Measurements from ENCODE around the gene ANKRD40.

The ANKRD40 gene

GRCh38 chr17:50667259-50668024 is 40.3 kb downstream of the ANKRD40 start:
- DNase-seq: no peak

DNA sequence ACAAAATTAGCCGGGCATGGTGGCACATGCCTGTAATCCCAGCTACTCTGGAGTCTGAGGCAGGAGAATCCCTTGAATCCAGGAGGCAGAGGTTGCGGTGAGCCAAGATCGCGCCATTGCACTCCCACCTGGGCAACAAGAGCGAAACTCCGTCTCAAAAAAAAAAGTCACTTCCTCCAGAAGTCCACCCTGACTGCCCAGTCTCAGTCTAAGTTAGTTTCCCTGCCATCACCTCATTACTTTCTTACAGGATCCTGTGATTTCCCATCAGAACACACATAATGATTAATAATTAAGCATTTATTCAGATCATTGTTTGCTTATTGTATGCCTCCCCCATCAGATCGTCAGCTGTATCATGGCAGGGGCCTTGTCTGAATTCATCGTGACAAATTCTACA is 41.4 kb downstream of the ANKRD40 start:
- DNase-seq: no peak

GRCh38 chr17:50665838-50666237 is 41.9 kb downstream of the ANKRD40 start:
- no peak for DNase-seq

DNA sequence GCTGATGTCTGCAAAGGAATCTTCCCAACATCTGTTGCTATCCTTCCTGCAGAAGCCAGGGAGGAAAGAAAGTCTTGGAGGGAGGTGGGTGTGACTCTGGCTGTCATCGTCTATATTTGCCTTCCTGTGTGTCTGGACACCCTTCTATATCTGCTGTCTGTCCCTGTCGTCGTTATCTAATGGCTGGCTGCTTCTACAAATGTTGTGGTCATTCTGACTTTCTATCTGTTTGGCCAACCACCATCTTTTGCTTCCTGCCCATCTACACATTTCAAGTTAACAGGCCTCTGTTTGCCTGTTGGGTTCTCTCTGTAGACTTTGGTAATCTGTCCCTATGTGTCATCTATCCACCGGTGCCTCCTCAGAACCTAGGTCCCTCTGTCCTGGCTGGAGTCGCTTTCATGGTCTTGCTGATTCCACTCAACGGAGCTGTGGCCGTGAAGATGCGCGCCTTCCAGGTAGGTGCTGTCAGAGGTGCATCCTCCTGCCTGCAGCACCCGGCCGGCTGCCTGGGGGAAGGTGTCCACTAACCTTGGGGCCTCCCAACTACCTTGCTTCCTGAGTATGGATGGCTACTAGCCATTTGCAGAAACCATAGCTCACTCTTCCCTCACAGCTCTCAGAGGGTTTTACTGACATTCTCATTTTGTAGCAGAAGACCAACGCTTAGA is 42.8 kb downstream of the ANKRD40 start:
- no peak for DNase-seq

GRCh38 chr17:50663812-50664374 is 43.8 kb downstream of the ANKRD40 start:
- no peak for DNase-seq

DNA sequence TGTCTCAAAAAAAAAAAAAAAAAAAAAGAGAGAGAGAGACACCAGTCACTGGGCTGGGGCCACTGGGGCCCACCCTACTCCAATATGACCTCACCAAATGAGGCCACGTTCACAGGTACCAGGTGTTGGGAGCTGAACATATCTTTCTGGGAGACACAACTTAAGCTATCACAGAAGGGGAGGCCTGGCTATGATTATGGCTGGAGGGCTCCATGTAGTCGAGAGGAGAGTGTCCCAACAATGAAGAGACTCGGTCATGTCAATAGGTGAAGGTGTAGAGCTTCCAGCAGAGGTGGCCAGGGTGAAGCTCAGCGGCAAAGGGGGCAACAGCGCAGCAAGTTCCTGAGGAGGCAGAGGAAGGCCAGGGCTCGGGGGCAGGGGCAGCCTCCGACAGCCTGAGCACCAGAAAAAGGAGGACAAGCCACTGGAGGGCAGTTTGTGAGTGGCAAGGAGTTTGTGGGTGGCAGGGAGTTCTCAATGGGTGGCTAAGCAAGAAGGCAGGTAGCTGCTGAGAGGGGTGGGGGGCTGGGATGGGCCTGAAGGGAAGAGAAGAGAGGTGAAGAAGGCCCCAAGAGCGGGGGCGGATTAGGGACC is 45.0 kb downstream of the ANKRD40 start:
- no peak for DNase-seq

DNA sequence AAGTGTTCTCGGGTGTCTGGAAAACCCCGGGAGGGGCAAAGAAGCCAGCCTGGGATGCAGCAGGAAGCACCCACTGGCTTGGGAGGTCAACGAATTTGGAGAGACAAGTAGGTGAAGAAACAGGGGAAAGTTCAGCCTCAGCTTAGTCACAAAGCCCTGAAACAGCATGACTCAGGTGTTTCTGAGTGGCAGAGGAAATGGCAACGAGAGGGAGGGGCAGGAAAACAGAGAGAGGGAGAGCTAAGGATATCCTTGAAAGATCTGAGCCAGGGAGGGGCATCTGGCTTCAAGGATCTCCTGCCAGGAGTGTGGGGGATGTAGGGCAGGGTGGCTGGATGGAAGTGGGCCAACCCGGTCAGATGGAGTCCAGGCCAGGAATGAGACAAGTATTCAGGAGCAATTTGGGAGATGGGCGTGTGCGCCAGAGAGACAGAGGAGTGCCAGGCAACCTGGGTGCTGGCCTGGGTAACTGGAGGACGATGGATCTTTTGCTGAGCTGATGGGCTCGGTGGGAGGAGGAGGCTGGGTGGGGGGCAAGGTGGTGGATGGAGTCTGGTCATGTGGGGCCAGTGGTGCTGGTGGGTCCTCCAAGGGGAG is 45.8 kb downstream of the ANKRD40 start:
- peak; percentile 79 for DNase-seq

GRCh38 chr17:50661348-50661747 is 46.4 kb downstream of the ANKRD40 start:
- DNase-seq: no peak

- DNase-seq: no peak
Observed at GRCh38 chr17:50660887-50661345, 46.8 kb downstream of the ANKRD40 start.

GRCh38 chr17:50660042-50660886 is 47.5 kb downstream of the ANKRD40 start:
- DNase-seq: peak; percentile 48

DNA sequence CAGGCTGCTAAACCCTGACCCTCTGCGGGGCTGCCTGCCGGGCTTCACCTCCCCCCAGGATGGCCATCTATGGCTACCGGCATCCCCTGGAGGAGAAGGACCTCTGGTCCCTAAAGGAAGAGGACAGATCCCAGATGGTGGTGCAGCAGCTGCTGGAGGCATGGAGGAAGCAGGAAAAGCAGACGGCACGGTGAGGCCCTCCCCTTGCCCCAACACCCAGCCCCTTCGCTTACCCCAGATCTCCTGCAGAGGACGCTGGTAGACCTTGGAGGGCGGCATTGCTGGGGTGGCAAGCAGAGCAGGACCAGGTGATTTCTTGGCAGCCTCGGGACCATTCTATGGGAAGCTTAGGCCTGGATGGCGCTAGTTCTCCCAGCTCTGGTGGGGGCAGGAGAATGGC is 48.5 kb downstream of the ANKRD40 start:
- no peak for DNase-seq

GRCh38 chr17:50658616-50659015 is 49.1 kb downstream of the ANKRD40 start:
- DNase-seq: no peak

DNA sequence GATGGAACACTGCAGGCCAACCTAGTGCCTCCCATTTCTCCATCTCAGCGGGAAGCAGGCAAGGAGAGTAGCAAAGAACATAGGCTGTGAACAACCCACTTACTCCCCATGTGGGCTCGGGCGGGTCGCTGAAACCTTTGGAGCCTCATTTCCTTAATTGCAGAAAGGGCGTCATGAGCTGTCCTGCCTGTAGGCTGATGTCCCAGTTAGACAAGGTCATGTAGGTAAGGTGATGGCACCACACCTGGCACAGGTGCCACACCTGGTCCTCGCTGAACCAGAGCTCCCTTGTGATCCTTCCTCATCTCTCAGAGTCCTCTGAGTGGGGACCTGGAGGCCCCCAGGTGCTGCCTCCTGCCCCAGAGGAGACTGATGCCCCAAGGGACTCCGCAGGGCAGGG is 50.1 kb downstream of the ANKRD40 start:
- DNase-seq: no peak

GRCh38 chr17:50657054-50657453 is 50.7 kb downstream of the ANKRD40 start:
- no peak for DNase-seq

DNA sequence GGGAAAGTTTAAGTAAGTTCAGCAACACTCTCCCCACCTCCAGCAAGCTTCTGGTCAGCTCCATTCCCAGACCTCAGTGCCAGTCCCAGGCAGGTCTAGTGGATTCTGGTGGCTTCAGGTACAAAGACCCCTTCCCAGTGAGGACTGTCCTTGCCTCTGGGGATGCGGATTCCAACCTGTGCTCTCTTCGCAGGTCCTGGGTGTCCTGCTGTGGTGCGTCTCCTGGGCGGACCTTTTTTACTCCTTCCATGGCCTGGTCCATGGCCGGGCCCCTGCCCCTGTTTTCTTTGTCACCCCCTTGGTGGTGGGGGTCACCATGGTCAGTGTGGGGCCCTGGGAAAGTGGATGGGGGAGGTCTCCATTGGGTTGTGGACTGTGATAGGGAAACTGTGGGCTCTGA is 51.2 kb downstream of the ANKRD40 start:
- no peak for DNase-seq

DNA sequence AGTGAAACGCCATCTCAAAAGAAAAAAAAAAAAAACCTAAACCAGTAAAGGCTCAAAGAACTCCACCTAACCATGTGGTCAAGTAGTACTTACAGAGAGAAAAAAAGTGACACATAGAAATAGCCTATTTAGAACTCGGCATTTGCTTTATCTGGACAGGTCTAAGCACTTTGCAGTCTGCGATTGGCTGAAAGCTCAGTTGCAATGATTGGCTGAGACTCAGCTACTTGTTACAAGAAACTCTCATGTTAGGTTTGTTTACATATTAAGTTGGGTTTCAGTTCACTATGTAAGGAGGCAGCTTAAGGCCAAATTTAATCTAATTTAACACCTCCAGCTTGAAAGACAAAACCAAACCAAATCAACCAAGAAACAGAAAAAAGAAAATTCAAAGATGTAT is 54.0 kb downstream of the ANKRD40 start:
- no peak for DNase-seq

DNA sequence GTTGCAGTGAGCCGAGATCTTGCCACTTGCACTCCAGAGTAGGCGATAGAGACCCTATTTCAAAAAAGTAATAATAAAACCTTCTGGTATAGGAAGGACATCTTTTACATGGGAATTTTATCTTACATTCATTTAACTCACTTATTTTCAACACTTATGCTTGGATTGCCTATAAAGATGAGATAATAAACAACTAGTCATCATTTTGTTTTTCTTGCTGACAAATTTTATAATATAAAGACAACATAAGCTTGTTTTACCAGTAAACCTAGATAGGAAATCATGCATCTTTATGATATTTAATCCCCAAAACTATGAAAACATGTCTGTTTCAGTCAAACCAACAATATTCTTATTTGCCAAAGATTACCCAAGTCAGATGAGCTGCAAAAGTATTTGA is 56.1 kb downstream of the ANKRD40 start:
- no peak for DNase-seq

DNA sequence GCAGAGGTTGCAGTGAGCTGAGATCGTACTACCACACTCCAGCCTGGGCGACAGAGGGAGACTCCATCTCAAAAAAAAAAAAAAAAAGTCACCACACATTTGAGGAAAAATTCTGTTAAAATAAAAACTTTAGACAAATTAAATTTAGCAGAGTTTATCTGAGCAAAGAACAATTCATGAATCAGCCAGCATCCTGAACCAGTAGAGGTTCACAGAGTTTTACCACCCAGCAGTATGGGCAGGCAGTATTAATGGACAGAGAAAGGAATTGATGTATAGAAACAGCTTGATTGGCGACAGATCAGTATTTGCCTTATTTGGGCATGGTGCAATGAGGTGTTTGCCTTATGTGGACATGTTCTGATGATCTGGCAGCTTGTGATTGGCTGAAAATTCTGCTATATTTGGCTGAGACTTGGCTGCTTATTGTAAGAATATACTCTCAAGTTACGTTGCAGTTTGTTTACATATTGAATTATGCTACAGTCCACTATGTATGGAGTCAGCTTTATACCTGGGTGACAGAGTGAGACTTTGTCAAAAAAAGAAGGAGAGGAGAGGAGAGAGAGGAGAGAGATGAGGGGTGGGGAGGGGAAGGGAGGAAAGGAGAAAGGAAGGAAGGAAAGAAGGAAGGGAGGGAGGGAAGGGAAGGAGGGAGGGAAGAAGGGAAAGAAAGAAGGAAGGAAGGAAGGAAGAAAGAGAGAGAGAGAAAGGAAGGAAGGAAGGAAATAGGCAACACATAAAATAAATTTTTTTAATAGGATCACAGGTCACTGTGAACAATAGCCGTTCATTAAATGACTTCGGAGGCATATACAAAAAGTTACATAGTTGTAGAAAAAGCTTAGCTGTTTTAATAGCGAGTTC is 58.4 kb downstream of the ANKRD40 start:
- DNase-seq: no peak

DNA sequence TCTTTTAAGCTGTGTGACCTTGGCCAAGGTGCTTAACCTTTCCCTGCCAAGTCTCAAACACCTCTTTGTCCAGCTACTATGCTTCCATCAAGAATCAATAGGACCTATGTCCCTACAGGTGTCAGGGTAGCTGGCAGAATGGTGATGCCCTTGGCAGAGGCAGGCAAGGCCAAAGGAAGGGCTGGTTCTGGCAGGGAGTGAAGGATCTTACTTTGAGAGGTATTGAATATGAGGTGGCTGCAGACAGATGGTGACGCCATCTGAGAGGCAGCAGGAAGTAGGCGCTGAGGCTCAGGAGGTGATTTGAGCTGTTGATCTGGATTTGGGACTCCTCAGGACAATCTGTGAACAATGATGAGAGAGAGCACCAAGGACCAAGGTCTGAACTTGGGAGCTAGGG is 60.5 kb downstream of the ANKRD40 start:
- no peak for DNase-seq

DNA sequence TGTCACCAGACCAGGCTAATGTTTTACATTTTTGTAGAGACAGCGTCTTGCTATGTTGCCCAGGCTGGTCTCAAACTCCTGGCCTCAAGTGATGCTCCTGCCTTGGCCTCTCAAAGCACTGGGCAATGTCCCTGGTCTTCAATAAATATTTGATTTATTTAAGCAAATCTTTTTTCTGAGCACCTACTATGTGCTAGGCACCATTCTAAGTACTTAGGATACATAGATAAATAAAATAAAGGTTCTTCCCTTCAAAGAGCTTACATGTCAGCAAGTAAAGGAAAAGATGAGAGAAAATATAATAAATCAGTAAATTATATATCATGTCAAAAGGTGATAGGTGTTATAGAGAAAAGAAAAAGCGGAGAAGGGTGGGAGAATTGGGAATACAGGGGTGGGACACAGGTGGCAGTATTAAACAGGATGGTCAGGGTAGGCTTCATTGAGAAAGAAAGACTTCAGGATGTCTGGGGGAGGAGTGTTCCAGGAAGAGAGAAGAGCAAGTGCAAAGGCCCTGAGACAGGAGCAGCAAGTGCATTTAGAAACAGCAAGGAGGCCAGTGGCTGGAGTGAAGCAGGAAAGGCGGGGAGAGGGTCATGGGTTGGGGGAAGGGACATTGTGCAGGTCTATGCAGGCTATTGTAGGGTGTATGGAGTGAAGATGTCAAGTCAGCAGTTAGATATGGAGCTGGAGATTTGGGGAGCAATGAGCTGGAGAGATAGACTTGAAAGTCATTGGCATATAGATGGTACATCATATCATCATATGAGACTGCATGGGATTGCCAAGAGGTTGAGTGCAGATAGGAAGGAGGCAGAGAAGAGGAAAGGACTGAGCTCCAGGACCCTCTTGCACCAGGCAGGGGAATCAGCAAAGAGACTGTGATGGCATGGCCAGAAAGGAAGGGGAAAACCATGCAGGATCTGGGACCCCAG is 61.7 kb downstream of the ANKRD40 start:
- no peak for DNase-seq
